WI38 (cell line): Measurements from ENCODE around the gene TAF1C.

ENCODE experiments used
- H3K4me3 ChIP-seq: 2 replicates; pipeline ENCODE4 v1.5.1; 2011; ENCODE audit warnings: low read depth, mild to moderate bottlenecking, control low read depth, low read length
- CTCF ChIP-seq: IDR thresholded peaks from 2 replicates; pipeline ENCODE4 v1.5.1; 2012; ENCODE audit warnings: low read depth, mild to moderate bottlenecking, control low read depth, low read length

TAF1C gene

GRCh38 chr16:84178146-84178765 is 8.6 kb downstream of the TAF1C start:
- H3K4me3 ChIP-seq, result no peak overlapping the region
- no peak for TF ChIP-seq CTCF

GRCh38 chr16:84177741-84178073 is 9.2 kb downstream of the TAF1C start:
- no peak for TF ChIP-seq CTCF
- no peak overlapping the region for H3K4me3 ChIP-seq

GRCh38 chr16:84176192-84177053 is 10.4 kb downstream of the TAF1C start:
- no peak overlapping the region for H3K4me3 ChIP-seq
- TF ChIP-seq CTCF, result no peak

GRCh38 chr16:84175350-84176081 is 11.3 kb downstream of the TAF1C start:
- no peak for TF ChIP-seq CTCF
- H3K4me3 ChIP-seq, result no peak overlapping the region

- H3K4me3 ChIP-seq, result no peak overlapping the region
- TF ChIP-seq CTCF, result no peak
These were observed 12.5 kb downstream of the TAF1C start for GRCh38 chr16:84174396-84174795.

- no peak overlapping the region for H3K4me3 ChIP-seq
- no peak for TF ChIP-seq CTCF
These were observed 17.0 kb downstream of the TAF1C start for GRCh38 chr16:84169765-84170310.
